T-helper 17 cell (primary cell): Measurements from ENCODE around the gene TMEM178B. TPM values are rescaled to one million over a fixed set of nuclear protein-coding genes. Genes with fewer than 3 reads are reported as not detected.
"Not testable (repeated sequence)": the region's sequence is repeated elsewhere in the genome, so short reads cannot be mapped to it uniquely, and the experiment has no call there.

ENCODE experiments used
- ATAC-seq: fragments of 150-1000 bp; cut with Tn5 transposase; 2 replicates; pipeline ENCODE4 v1.10.0; 2021; ENCODE audit warnings: mild to moderate bottlenecking, moderate library complexity
- DNase-seq, 3 donors: peaks; one replicate each; pipeline versions ENCODE4 v3.0.0 to v3.0.0-alpha.2; 2020 to 2021
- H3K9me3 ChIP-seq: one replicate; pipeline ENCODE4 v1.7.0; 2013; ENCODE audit warnings: low read length, mild to moderate bottlenecking; ENCODE audit not compliant: control insufficient read depth, poor library complexity, severe bottlenecking
- H3K27ac Mint-ChIP-seq: one replicate; pipeline ENCODE4 v1.8.0; 2022; ENCODE audit warnings: mild to moderate bottlenecking, moderate library complexity, mixed read lengths
- H3K27me3 Mint-ChIP-seq: one replicate; pipeline ENCODE4 v1.8.0; 2022; ENCODE audit warnings: mixed read lengths
- H3K36me3 Mint-ChIP-seq: one replicate; pipeline ENCODE4 v1.8.0; 2022; ENCODE audit warnings: low read depth, mixed read lengths
- H3K4me1 Mint-ChIP-seq: one replicate; pipeline ENCODE4 v1.8.0; 2022; ENCODE audit warnings: mild to moderate bottlenecking, mixed read lengths
- H3K4me3 Mint-ChIP-seq: one replicate; pipeline ENCODE4 v1.8.0; 2022; ENCODE audit warnings: mild to moderate bottlenecking, moderate library complexity, mixed read lengths
- total RNA-seq, 4 donors: library from RNA in 2 of 4; stranded (reverse) in 2 of 4; gene quantifications; one replicate each; pipeline ENCODE4 v1.2.3 and lab custom pipeline; 2022 to 2026

Gene TMEM178B
- total RNA-seq, 2 donors from 2014 or later: 0.90 to 0.96 TPM

GRCh38 chr7:141317033-141317585 lies 243.2 kb downstream of the TMEM178B start:
- no peak overlapping the region for H3K4me3 Mint-ChIP-seq
- no peak for DNase-seq
- H3K36me3 Mint-ChIP-seq: peaks cover 2% of the 10 kb centered on the region
- no peak overlapping the region for H3K27ac Mint-ChIP-seq
- H3K27me3 Mint-ChIP-seq: peaks cover 12% of the 10 kb centered on the region
- no peak for ATAC-seq
- H3K9me3 ChIP-seq: no peaks in the 10 kb centered on the region
- no peaks in the 10 kb centered on the region for H3K4me1 Mint-ChIP-seq

GRCh38 chr7:141320287-141320686 lies 246.4 kb downstream of the TMEM178B start:
- Mint-ChIP-seq H3K27ac (no peak overlapping the region), H3K27me3 (peaks cover 12% of the 10 kb centered on the region), H3K36me3 (peaks cover 2% of the 10 kb centered on the region), H3K4me3 (no peak overlapping the region), H3K4me1 (no peaks in the 10 kb centered on the region)
- no peak for ATAC-seq
- DNase-seq: no peak
- H3K9me3 ChIP-seq: no peaks in the 10 kb centered on the region

GRCh38 chr7:141322383-141322782 lies 248.5 kb downstream of the TMEM178B start:
- no peak overlapping the region for H3K27ac Mint-ChIP-seq
- H3K4me1 Mint-ChIP-seq: no peaks in the 10 kb centered on the region
- DNase-seq: no peak
- peaks cover 2% of the 10 kb centered on the region for H3K36me3 Mint-ChIP-seq
- ATAC-seq: no peak
- H3K27me3 Mint-ChIP-seq: peaks cover 12% of the 10 kb centered on the region
- no peaks in the 10 kb centered on the region for H3K9me3 ChIP-seq
- no peak overlapping the region for H3K4me3 Mint-ChIP-seq

- H3K9me3 ChIP-seq: no peaks in the 10 kb centered on the region
- Mint-ChIP-seq H3K4me1 (no peaks in the 10 kb centered on the region), H3K4me3 (no peak overlapping the region), H3K27ac (no peak overlapping the region), H3K27me3 (peaks cover 12% of the 10 kb centered on the region), H3K36me3 (peaks cover 2% of the 10 kb centered on the region)
- DNase-seq (no peak), ATAC-seq (no peak)
Observed at GRCh38 chr7:141323826-141324225, 250.0 kb downstream of the TMEM178B start.

GRCh38 chr7:141324870-141325269 lies 251.0 kb downstream of the TMEM178B start:
- H3K4me3 Mint-ChIP-seq: no peak overlapping the region
- H3K9me3 ChIP-seq: no peaks in the 10 kb centered on the region
- no peak for DNase-seq
- no peak for ATAC-seq
- peaks cover 2% of the 10 kb centered on the region for H3K36me3 Mint-ChIP-seq
- no peak overlapping the region for H3K27ac Mint-ChIP-seq
- H3K27me3 Mint-ChIP-seq: peaks cover 4% of the 10 kb centered on the region
- H3K4me1 Mint-ChIP-seq: no peaks in the 10 kb centered on the region

GRCh38 chr7:141325275-141325674 lies 251.4 kb downstream of the TMEM178B start:
- Mint-ChIP-seq H3K27me3 (peaks cover under 1% of the 10 kb centered on the region), H3K36me3 (no peaks in the 10 kb centered on the region), H3K4me1 (no peaks in the 10 kb centered on the region), H3K4me3 (no peak overlapping the region), H3K27ac (no peak overlapping the region)
- DNase-seq: no peak
- ATAC-seq: no peak
- no peaks in the 10 kb centered on the region for H3K9me3 ChIP-seq

GRCh38 chr7:141328290-141328689 lies 254.4 kb downstream of the TMEM178B start:
- H3K4me1 Mint-ChIP-seq: no peaks in the 10 kb centered on the region
- H3K27ac Mint-ChIP-seq: no peak overlapping the region
- no peaks in the 10 kb centered on the region for H3K27me3 Mint-ChIP-seq
- H3K4me3 Mint-ChIP-seq: no peak overlapping the region
- DNase-seq (no peak), ATAC-seq (no peak)
- no peaks in the 10 kb centered on the region for H3K9me3 ChIP-seq
- no peaks in the 10 kb centered on the region for H3K36me3 Mint-ChIP-seq

GRCh38 chr7:141330285-141330684 lies 256.4 kb downstream of the TMEM178B start:
- H3K4me1 Mint-ChIP-seq, H3K36me3 Mint-ChIP-seq, H3K4me3 Mint-ChIP-seq, H3K9me3 ChIP-seq, ATAC-seq, DNase-seq, H3K27me3 Mint-ChIP-seq, H3K27ac Mint-ChIP-seq: not testable (repeated sequence)

- H3K36me3 Mint-ChIP-seq: no peaks in the 10 kb centered on the region
Observed at GRCh38 chr7:141333459-141333858, 259.6 kb downstream of the TMEM178B start.

GRCh38 chr7:141335164-141335563 lies 261.3 kb downstream of the TMEM178B start:
- no peak for DNase-seq
- H3K36me3 Mint-ChIP-seq: no peaks in the 10 kb centered on the region
- H3K9me3 ChIP-seq: no peaks in the 10 kb centered on the region
- H3K27ac Mint-ChIP-seq: no peak overlapping the region
- H3K4me1 Mint-ChIP-seq: no peaks in the 10 kb centered on the region
- ATAC-seq: no peak
- H3K27me3 Mint-ChIP-seq: peaks cover 5% of the 10 kb centered on the region
- H3K4me3 Mint-ChIP-seq: no peak overlapping the region

More at GRCh38 chr7:141333459-141333858, 259.6 kb downstream of the TMEM178B start:
- Mint-ChIP-seq H3K27ac (no peak overlapping the region), H3K4me3 (no peak overlapping the region), H3K4me1 (no peaks in the 10 kb centered on the region), H3K27me3 (no peaks in the 10 kb centered on the region)
- ATAC-seq (no peak), DNase-seq (no peak)
- H3K9me3 ChIP-seq: no peaks in the 10 kb centered on the region

GRCh38 chr7:141339603-141340002 lies 265.7 kb downstream of the TMEM178B start:
- Mint-ChIP-seq H3K4me1 (no peaks in the 10 kb centered on the region), H3K27me3 (peaks cover 16% of the 10 kb centered on the region), H3K4me3 (no peak overlapping the region), H3K36me3 (no peaks in the 10 kb centered on the region), H3K27ac (no peak overlapping the region)
- ATAC-seq (no peak), DNase-seq (no peak)
- H3K9me3 ChIP-seq: no peaks in the 10 kb centered on the region

GRCh38 chr7:141340991-141341390 lies 267.1 kb downstream of the TMEM178B start:
- Mint-ChIP-seq H3K36me3 (no peaks in the 10 kb centered on the region), H3K4me3 (no peak overlapping the region), H3K27ac (no peak overlapping the region), H3K27me3 (peaks cover 16% of the 10 kb centered on the region), H3K4me1 (no peaks in the 10 kb centered on the region)
- H3K9me3 ChIP-seq: no peaks in the 10 kb centered on the region
- DNase-seq (no peak), ATAC-seq (no peak)

GRCh38 chr7:141342621-141343408 lies 269.0 kb downstream of the TMEM178B start:
- Mint-ChIP-seq H3K36me3 (no peaks in the 10 kb centered on the region), H3K27ac (no peak overlapping the region), H3K4me1 (no peaks in the 10 kb centered on the region), H3K27me3 (peaks cover 21% of the 10 kb centered on the region), H3K4me3 (no peak overlapping the region)
- no peaks in the 10 kb centered on the region for H3K9me3 ChIP-seq
- DNase-seq: no peak
- ATAC-seq: no peak
